GM18951 (cell line): ENCODE data around the gene EIF6.
"Not testable (repeated sequence)": the region's sequence is repeated elsewhere in the genome, so short reads cannot be mapped to it uniquely, and the experiment has no call there.

Source experiments
- POLR2A ChIP-seq: IDR thresholded peaks from 4 replicates; pipeline ENCODE4 v1.6.1; 2011; ENCODE audit warnings: mild to moderate bottlenecking; ENCODE audit not compliant: insufficient read length, insufficient read depth; ENCODE audit errors: extremely low read depth
- in situ Hi-C: fragments of 300-500 bp; cut with MboI; formaldehyde crosslinking; loops from one replicate; pipeline ENCODE4 v1.12.0; 2022; ENCODE audit warnings: low sequenced_read_pairs, mixed read lengths, inconsistent platforms; ENCODE audit not compliant: unreplicated experiment

Gene EIF6

DNA sequence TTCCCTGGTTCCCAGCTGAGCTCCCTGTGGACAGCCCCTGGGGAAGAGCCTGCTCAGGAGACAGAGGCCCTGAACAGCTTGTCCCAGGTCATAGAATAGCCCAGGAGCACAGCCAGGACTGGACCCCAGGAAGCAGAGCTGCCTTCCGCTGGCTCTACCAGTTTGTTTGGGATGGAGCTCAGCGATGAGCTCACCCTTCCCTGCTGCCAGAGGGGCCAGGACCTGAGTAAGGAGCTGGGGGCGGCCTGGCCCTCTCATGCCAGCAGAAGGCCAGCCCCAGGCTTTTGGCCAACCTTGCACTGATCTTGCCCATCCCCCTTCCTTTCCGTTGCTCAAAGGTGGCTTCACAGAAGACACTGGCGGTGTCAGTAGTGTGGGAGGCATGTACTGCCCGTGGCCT, 24.1 kb downstream of the EIF6 start:
- in situ Hi-C loops: no loop called here
- no peak for TF ChIP-seq POLR2A

DNA sequence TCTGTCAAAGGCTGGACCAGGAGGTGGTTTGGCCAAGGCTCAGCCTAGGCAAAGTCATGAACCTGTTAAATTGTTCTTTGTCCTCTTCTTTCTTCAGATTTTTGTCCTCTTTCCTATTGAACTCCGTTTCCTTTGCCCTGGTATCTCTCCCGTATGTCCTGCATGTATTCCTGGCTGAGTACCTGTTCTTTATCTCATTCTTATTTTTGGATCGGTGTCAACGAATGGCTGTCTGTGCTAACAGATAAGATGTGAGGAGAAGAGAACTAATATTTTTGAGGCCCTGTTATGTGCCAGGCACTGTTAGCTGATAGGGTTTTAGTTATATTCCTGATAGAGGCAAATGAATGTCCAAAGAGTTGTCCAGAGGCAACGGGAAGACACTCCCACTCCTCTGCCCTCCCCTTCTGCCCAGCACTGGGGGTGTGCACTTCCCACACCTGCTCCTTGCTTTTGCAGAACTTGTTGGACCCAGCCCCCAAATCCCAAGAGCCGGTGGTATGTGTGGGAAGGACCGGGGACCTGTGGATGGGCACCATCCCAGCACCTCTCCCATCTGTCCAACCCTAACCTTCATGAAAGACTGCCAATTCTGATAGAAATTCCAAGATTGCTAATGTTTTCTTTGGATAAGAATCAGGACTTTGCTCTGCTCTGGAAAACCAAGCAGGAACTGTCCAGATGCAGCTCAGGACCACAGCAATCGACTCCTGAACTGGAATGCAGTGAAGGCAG, 27.2 kb downstream of the EIF6 start:
- in situ Hi-C loops: no loop called here
- TF ChIP-seq POLR2A: no peak

GRCh38 chr20:35254448-35254999, 30.0 kb downstream of the EIF6 start:
- in situ Hi-C loops: no loop called here

DNA sequence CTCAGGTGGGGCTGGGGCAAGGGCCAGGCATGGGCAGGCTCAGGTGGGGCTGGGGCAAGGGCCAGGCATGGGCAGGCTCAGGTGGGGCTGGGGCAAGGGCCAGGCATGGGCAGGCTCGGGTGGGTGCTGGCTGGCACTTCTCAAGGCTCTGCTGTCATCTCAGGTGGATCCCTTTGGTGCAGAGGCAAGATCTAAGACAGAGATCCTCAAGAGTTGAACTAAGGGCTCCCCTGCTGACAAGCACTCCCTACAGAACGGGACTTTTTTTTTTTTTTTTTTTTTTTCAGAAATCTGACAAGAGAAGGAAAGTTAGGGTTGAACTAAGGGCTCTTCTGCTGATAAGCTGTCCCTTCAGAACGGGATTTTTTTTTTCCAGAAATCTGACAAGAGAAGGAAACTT, 31.6 kb downstream of the EIF6 start:
- in situ Hi-C loops: no loop called here
- no peak for TF ChIP-seq POLR2A

More at GRCh38 chr20:35254448-35254999, 30.0 kb downstream of the EIF6 start:
- TF ChIP-seq POLR2A: no peak

- in situ Hi-C loops: not testable (repeated sequence)
Measured at GRCh38 chr20:35252598-35252997, 32.0 kb downstream of the EIF6 start.

- TF ChIP-seq POLR2A: no peak
- in situ Hi-C loops: no loop called here
Measured at GRCh38 chr20:35252037-35252461, 32.5 kb downstream of the EIF6 start.

DNA sequence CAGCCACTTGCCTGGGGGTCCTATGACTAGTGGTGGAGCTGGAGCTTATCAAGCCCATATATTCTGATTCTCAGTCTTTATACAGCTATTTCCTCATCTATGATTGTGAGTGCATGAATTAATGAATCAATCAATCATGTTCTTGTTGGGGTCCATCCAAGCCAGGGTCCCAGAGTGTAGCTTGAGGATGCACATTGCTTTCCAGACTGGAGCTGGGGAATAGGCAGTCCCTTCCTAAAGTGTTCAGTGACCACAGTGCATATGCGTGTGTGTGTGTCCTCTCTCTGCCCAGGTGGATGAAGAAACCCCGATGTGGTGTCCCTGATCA, 33.0 kb downstream of the EIF6 start:
- no peak for TF ChIP-seq POLR2A
- in situ Hi-C loops: no loop called here

- TF ChIP-seq POLR2A: no peak
- in situ Hi-C loops: no loop called here
Measured at GRCh38 chr20:35248641-35249475, 35.7 kb downstream of the EIF6 start.

DNA sequence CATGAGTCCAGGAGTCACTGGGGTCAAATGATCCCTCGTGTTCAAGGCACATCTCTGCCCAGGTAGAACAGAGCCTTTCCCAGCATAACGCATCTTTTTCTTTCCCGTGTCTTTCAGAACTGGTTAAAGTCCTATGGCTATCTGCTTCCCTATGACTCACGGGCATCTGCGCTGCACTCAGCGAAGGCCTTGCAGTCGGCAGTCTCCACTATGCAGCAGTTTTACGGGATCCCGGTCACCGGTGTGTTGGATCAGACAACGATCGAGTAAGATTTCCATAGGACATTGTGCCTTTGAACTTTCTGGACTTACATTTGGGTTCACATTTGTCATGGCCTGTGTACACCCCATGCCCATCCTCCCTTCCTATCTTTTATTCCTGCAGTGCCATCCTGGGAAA, 37.8 kb downstream of the EIF6 start:
- in situ Hi-C loops: no loop called here
- TF ChIP-seq POLR2A: no peak

DNA sequence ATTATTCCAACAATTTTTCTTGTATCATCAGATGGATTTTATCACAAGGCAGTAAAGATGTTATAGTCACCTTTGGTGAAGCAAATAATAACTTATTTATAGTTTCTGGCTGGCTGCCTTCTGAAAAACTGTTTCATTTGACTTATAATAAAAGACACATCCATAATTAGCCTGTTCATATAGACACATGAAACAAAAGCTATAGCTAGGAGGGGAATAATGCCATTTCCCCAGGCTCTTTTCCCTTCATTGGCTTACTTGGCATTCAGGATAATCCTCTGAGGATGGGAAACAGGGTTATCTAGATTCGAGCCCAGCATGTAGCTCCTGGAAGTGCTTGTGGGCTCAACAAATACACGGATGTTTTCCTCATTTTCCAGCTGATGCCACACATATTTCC, 40.6 kb downstream of the EIF6 start:
- in situ Hi-C loops: no loop called here

GRCh38 chr20:35243317-35243716, 41.3 kb downstream of the EIF6 start:
- in situ Hi-C loops: no loop called here
- TF ChIP-seq POLR2A: no peak

More for the DNA sequence above, 40.6 kb downstream of the EIF6 start:
- TF ChIP-seq POLR2A: no peak

DNA sequence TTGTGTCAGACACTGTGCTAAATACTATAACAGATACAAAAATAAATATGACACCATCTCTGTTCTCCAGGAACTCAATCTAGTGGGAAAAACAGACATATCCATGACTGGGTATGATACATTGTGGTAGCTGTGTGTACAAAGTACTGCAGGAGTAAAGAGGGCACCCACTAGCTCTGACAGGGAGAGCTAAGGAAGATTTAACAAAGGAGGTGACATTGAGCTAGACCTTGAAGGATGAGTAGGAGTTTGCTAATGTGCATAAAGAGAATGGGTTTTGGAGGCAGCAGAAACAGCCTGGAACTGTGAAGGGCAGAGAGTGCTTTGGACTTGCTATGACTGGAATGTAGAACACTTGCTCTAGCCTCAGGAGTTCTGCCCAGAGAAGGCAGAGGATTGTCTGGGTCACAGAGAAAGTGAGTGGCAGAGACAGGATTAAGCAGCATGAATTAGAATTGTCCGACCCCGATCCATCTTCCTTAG, 43.7 kb downstream of the EIF6 start:
- in situ Hi-C loops: no loop called here
- no peak for TF ChIP-seq POLR2A

- in situ Hi-C loops: no loop called here
- no peak for TF ChIP-seq POLR2A
Measured at GRCh38 chr20:35240083-35240810, 44.3 kb downstream of the EIF6 start.
